GM23248 (cell line): Measurements from ENCODE around the gene CCDC38.

ENCODE experiments used
- EZH2 ChIP-seq: fragments of 200-600 bp; sonication (generic); IDR thresholded peaks from 2 replicates; pipeline ENCODE4 v1.6.1; 2018; ENCODE audit warnings: antibody characterized with exemption, mild to moderate bottlenecking; ENCODE audit not compliant: insufficient read depth, poor library complexity, severe bottlenecking
- EZH2phosphoT487 ChIP-seq: fragments of 200-600 bp; sonication (generic); IDR thresholded peaks from 2 replicates; pipeline ENCODE4 v1.6.1; 2018; ENCODE audit warnings: antibody characterized with exemption, moderate library complexity, mild to moderate bottlenecking, low read depth; ENCODE audit not compliant: insufficient read depth

GRCh38 chr12:95970905-95971304 lies 28.5 kb upstream of the CCDC38 start:
- TF ChIP-seq EZH2 (no peak), EZH2phosphoT487 (no peak)
